ENCODE measurements around the gene SETD3. TPM values are rescaled to one million over a fixed set of nuclear protein-coding genes. Genes with fewer than 3 reads are reported as not detected.
A peak's percentile ranks its signal among the peaks of the same experiment; 100 is the strongest.

The SETD3 gene
- total and polyA plus RNA-seq, 2 of the 8 experiments (the other 6 are each of a cell fraction or from before 2014, with no cell fraction given), result 24.0 to 64.0 TPM

- no peaks in the 10 kb centered on the region; a peak in 1 of 8 replicates for H3K36me3 ChIP-seq (ENCODE audit: control insufficient read depth in 2 of 4, insufficient read depth in 4 of 4, low read length in 3 of 4)
- TF ChIP-seq SRF (IDR thresholded peaks at IDR 0.05; ENCODE audit: low read depth, low read length), result no peak
- no peak for TF ChIP-seq RXRA (IDR thresholded peaks at IDR 0.05; ENCODE audit: insufficient read depth, low read depth, low read length)
- no peak for TF ChIP-seq BRCA1 (IDR thresholded peaks at IDR 0.05; ENCODE audit: low read depth, low read length)
- no peak for TF ChIP-seq SP2 (IDR thresholded peaks at IDR 0.05; ENCODE audit: low read length)
- TF ChIP-seq NANOG (IDR thresholded peaks at IDR 0.05; ENCODE audit: insufficient read depth, low read depth, low read length, poor library complexity, severe bottlenecking), result no peak
- no peak for TF ChIP-seq RFX5 (IDR thresholded peaks at IDR 0.05; ENCODE audit: borderline replicate concordance, low read depth, low read length)
- no peak for TF ChIP-seq SIRT6 (IDR thresholded peaks at IDR 0.05; ENCODE audit: low read length)
- no peak for TF ChIP-seq SIN3A (conservative IDR thresholded peaks at IDR 0.05 in 1 of 2, IDR thresholded peaks at IDR 0.05 in 1 of 2; ENCODE audit: low read depth in 1 of 2, low read length in 2 of 2)
- peak overlapping the region; percentile 87; the same call in 1 of the 2 replicates for H4K8ac ChIP-seq (ENCODE audit: extremely low read depth, insufficient read depth, low read length)
- FAIRE-seq (no peak), DNase-seq (ENCODE audit: low read depth in 1 of 2, low spot score in 2 of 2) (no peak)
- H3K4me2 ChIP-seq (ENCODE audit: insufficient read depth in 1 of 2, low read depth in 2 of 2, low read length in 2 of 2), result peak overlapping the region; percentile 30 to 36; a peak in 2 of 4 replicates
- 0 out of 7 replicates have a peak overlapping the region, but pooled peaks of 1 of the 4 experiments have one; percentile 13 for H3K9ac ChIP-seq (replicated peaks in 1 of 4; ENCODE audit: extremely low read depth in 1 of 4, low read depth in 3 of 4, low read length in 3 of 4)
- 0 out of 2 replicates have a peak overlapping the region, but pooled peaks have one; percentile 48 for H2BK20ac ChIP-seq (ENCODE audit: low read length)
- H3K79me1 ChIP-seq (ENCODE audit: low read depth, low read length), result peaks cover 13% of the 10 kb centered on the region
- H3K14ac ChIP-seq (ENCODE audit: insufficient read length), result no peak overlapping the region
- 0 out of 2 replicates have a peak overlapping the region, but pooled peaks have one; percentile 88 for H2BK15ac ChIP-seq (ENCODE audit: low read length)
- H4K5ac ChIP-seq (ENCODE audit: insufficient read length, low read depth, low read length), result no peak overlapping the region
- no peaks in the 10 kb centered on the region for H3K27me3 ChIP-seq (replicated peaks in 1 of 4; ENCODE audit: control insufficient read depth in 3 of 4, extremely low read depth in 1 of 4, insufficient read depth in 3 of 4, low read length in 3 of 4)
- no peak overlapping the region for H2AFZ ChIP-seq (ENCODE audit: low read length)
- no peak overlapping the region for H3K4me3 ChIP-seq (ENCODE audit: extremely low read depth in 1 of 4, insufficient read depth in 2 of 4, low read depth in 3 of 4, low read length in 4 of 4)
- H2BK5ac ChIP-seq (ENCODE audit: low read depth, low read length), result peak overlapping the region; percentile 35; the same call in 1 of the 2 replicates
- 68% methylated on average over 12 of the region's 12 CpGs; no CpG with 5 or more reads in 1 of the 2 experiments for WGBS, 2 experiments (ENCODE audit: extremely low coverage in 1 of 2, insufficient coverage in 1 of 2, insufficient read length in 1 of 2, insufficient replicate concordance in 2 of 2, low coverage in 1 of 2, low lambda C conversion rate in 2 of 2, missing lambda C conversion rate in 1 of 2)
- ChIA-PET POLR2A (ENCODE audit: partially characterized antibody) (interaction anchor here (0.8 to 1.2 kb wide), 3 partner anchors 14 to 110 kb away, joined by 3 read pairs; no protein-coding TSS in a partner anchor), CTCF (ENCODE audit: partially characterized antibody) (interaction anchor here (1.0 to 4.2 kb wide), 13 partner anchors 12 to 160 kb away, joined by 3 to 40 read pairs (median 4); no protein-coding TSS in a partner anchor)
- peak overlapping the region; percentile 96 for H3K18ac ChIP-seq (ENCODE audit: extremely low read depth, low read length)
- H2BK12ac ChIP-seq (ENCODE audit: low read depth, low read length), result peak overlapping the region; percentile 84; the same call in 1 of the 2 replicates
- H3K27ac ChIP-seq (ENCODE audit: low read depth, low read length), result no peak overlapping the region
- peaks cover 0 to 2% of the 10 kb centered on the region in 2 experiments; a peak in 1 of 4 replicates for H3K79me2 ChIP-seq (ENCODE audit: control insufficient read depth in 1 of 2, insufficient read depth in 2 of 2, low read length in 2 of 2)
- peak overlapping the region; percentile 21 for H3K4ac ChIP-seq (replicated peaks; ENCODE audit: insufficient read length, low read depth, low read length)
- no peak overlapping the region for H3K23ac ChIP-seq (ENCODE audit: insufficient read length)
- peaks cover 11 to 39% (median 33%) of the 10 kb centered on the region in 4 experiments for H3K4me1 ChIP-seq (replicated peaks in 1 of 4; ENCODE audit: control insufficient read depth in 3 of 4, insufficient read depth in 4 of 4, low read length in 3 of 4)
- peak overlapping the region; percentile 95 for H4K91ac ChIP-seq (replicated peaks; ENCODE audit: insufficient read length, low read length)
- no peaks in the 10 kb centered on the region for H3K9me3 ChIP-seq (ENCODE audit: insufficient read depth in 2 of 2, low read depth in 1 of 2, low read length in 1 of 2)
- peaks cover 1 to 2% of the 10 kb centered on the region in 2 experiments for H4K20me1 ChIP-seq (replicated peaks in 1 of 2; ENCODE audit: control insufficient read depth in 1 of 2, insufficient read depth in 2 of 2, low read length in 2 of 2)
- H3K56ac ChIP-seq (replicated peaks; ENCODE audit: insufficient read length, low read depth, low read length), result no peak overlapping the region
- H2AK5ac ChIP-seq (ENCODE audit: low read depth, low read length), result peak overlapping the region; percentile 72; the same call in 1 of the 2 replicates
- H3K23me2 ChIP-seq (ENCODE audit: low read depth, low read length), result 0 out of 2 replicates have a peak, but pooled peaks cover 2% of the 10 kb centered on the region
- no peak overlapping the region for H2BK120ac ChIP-seq (replicated peaks; ENCODE audit: low read depth, low read length)
Observed at GRCh38 chr14:99522457-99522891, 41.8 kb upstream of the SETD3 start.

Measured in H1 (cell line).